A549 treated with Hydrocortisone at 1 μM for 4 hours (cell line): ENCODE measurements around the gene VIPR1. TPM values are rescaled to one million over a fixed set of nuclear protein-coding genes. Genes with fewer than 3 reads are reported as not detected.

Experiments
- total RNA-seq: library from RNA; stranded (reverse); fragments of 200-300 nt; extraction: Qiagen RNA extraction; gene quantifications from 5 replicates; pipeline ENCODE4 v1.2.3, GENCODE V29; 2022

The VIPR1 gene
- total RNA-seq, result 1.4 to 1.7 TPM (median 1.4 TPM) in 5 replicates

GRCh38 chr3:42502429-42503250 lies at the start of gene VIPR1:
TSS of gene VIPR1 (plus strand) at chr3:42502643. CDS start at chr3:42502736, 93 bp downstream.

GRCh38 chr3:42581709-42582473 lies 79.4 kb downstream of the VIPR1 start, which contains the start of gene SEC22C:
TSS of gene SEC22C (minus strand) at chr3:42581967. CDS start at chr3:42569046, 12,921 bp downstream.

Other genes with a start within 250 kb of the VIPR1 start
- 1.3 to 2.3 TPM (median 1.9 TPM) in 5 replicates for gene CCK, start 236.5 kb upstream of the VIPR1 start, total RNA-seq
- not detected in 5 replicates for gene LYZL4, start 92.0 kb upstream of the VIPR1 start, total RNA-seq
- 29.4 to 36.9 TPM (median 35.3 TPM) in 5 replicates for gene SEC22C, start 79.3 kb downstream of the VIPR1 start, total RNA-seq
- 18.5 to 19.9 TPM (median 18.7 TPM) in 5 replicates for gene SS18L2, start 88.2 kb downstream of the VIPR1 start, total RNA-seq
- 8.5 to 12.8 TPM (median 11.0 TPM) in 5 replicates for gene NKTR, start 98.0 kb downstream of the VIPR1 start, total RNA-seq
- gene ZBTB47, start 151.1 kb downstream of the VIPR1 start, total RNA-seq, result 5.5 to 6.7 TPM (median 6.0 TPM) in 5 replicates
- not detected in 5 replicates for gene KLHL40, start 182.9 kb downstream of the VIPR1 start, total RNA-seq
- not detected in 5 replicates for gene HHATL, start 200.2 kb downstream of the VIPR1 start, total RNA-seq